Medulla oblongata (tissue), 1 donor: ENCODE data around the gene PIM3.

ENCODE experiments used
- DNase-seq: peaks from one replicate; pipeline ENCODE4 v3.0.0-alpha.2; 2015; ENCODE audit errors: extremely low spot score

Gene PIM3

DNA sequence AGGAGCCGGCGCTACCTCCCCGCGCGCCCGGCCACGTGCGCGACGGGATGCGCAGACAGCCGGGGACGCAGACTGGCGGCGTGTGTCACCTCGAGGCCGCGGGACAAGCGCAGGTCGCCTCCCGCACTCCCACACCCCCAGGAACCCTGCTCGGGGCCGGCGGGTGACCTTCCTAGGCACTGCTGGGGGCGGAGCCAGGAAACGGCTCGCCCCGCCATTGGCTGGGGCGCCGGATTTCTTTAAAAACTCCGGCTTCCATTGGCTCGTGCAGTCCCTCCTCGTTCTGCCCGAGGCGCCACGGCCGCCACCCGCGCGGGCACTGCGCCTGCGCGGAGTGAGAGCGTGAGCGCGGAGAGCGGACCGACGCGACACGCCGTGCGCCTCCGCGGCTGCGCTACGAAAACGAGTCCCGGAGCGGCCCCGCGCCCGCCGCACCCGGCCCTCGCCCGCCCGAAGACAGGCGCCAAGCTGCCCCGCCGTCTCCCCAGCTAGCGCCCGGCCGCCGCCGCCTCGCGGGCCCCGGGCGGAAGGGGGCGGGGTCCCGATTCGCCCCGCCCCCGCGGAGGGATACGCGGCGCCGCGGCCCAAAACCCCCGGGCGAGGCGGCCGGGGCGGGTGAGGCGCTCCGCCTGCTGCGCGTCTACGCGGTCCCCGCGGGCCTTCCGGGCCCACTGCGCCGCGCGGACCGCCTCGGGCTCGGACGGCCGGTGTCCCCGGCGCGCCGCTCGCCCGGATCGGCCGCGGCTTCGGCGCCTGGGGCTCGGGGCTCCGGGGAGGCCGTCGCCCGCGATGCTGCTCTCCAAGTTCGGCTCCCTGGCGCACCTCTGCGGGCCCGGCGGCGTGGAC is at the start of gene PIM3:
PIM3 (plus strand) TSS at position 614 of the 846 bp plus-strand sequence; CDS start at position 790, 176 bp downstream.
- peak; percentile 98 for DNase-seq

GRCh38 chr22:49911881-49912625 is 48.5 kb upstream of the PIM3 start:
- DNase-seq: no peak

GRCh38 chr22:49913026-49913425 is 47.5 kb upstream of the PIM3 start:
- no peak for DNase-seq

- DNase-seq: no peak
These were observed 47.1 kb upstream of the PIM3 start for GRCh38 chr22:49913446-49913845.

- DNase-seq: no peak
These were observed 46.3 kb upstream of the PIM3 start for GRCh38 chr22:49914256-49914655.

DNA sequence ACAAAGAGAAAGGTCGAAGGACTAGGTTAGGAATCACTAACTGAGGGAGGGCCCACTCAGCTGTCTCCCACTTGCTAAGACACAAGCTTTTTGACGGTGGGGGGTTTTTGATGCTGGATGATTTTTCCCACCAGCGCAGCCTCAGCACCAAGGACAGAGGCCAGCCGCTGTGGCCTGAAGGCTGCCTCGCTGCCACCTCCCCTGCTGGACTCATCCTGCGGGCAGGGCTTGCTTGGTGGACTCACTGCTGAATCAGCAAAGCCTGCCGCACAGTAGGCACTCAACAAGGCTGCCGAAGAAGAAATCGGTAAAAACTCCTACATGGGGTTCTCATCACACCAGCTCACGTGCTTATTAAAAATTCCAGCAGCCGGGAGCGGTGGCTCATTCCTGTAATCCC is 45.0 kb upstream of the PIM3 start:
- no peak for DNase-seq

GRCh38 chr22:49916831-49917230 is 43.7 kb upstream of the PIM3 start:
- DNase-seq: no peak

- peak; percentile 98 for DNase-seq
These were observed 42.3 kb upstream of the PIM3 start, which contains the start of the genes ALG12 and CRELD2 for GRCh38 chr22:49917974-49918910. TSS of gene ALG12 (minus strand) at chr22:49918438. CDS start at chr22:49913765, 4,673 bp downstream. TSS of gene CRELD2 (plus strand) at chr22:49918634. CDS start at chr22:49918770, 136 bp downstream.

GRCh38 chr22:49918911-49919881 is 41.4 kb upstream of the PIM3 start:
- DNase-seq: no peak

DNA sequence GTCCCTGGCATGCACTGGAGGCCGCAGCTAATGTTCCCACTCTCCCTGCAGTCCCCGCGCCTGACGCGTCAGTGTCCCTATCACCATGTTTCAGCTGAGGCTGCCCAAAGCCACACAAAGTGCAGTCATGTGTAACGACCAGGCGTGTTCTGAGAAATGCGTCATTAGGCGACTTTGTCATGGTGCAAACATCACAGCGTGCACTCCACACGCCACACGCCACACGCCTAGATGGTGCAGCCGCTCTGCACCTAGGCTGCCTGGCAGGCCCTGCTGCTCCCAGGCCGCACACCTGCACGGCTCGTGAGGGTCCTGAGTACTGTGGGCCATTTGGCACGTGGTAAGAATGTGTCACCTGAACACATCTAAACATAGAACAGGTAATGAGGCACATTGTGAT is 39.7 kb upstream of the PIM3 start:
- no peak for DNase-seq

- DNase-seq: no peak
These were observed 38.9 kb upstream of the PIM3 start for GRCh38 chr22:49921508-49922278.

DNA sequence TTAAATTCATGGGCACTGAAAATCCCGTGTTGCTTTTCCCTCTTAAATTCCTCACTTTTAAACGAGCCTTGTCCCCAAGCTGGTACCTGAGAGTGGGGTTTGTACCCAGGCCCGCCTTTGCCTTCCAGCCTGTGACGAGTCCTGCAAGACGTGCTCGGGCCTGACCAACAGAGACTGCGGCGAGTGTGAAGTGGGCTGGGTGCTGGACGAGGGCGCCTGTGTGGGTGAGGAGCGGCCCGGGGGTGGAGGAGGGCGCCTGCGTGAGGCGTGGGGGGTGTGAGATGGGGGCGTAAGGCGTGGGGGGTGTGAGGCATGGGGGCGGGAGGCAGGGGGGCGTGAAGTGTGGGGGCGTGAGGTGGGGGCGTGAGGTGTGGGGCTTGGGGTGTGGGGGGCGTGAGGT is 38.1 kb upstream of the PIM3 start:
- no peak for DNase-seq

DNA sequence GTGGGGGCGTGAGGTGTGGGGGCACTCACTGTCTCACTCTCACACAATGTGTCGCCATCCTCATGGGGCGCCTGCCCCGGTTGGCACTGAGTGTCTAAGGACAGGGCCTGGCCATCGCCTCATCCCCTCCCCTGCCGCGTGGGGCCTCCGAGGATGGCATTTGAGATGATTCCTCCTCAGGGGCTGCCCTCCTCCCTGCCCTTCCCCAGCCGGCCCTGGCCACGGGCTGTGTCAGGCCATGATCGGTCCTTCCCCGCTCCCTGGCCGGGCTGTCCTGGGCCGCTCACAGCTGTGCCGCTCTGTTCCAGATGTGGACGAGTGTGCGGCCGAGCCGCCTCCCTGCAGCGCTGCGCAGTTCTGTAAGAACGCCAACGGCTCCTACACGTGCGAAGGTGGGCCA is 37.6 kb upstream of the PIM3 start:
- DNase-seq: no peak

GRCh38 chr22:49923445-49923844 is 37.1 kb upstream of the PIM3 start:
- DNase-seq: no peak

DNA sequence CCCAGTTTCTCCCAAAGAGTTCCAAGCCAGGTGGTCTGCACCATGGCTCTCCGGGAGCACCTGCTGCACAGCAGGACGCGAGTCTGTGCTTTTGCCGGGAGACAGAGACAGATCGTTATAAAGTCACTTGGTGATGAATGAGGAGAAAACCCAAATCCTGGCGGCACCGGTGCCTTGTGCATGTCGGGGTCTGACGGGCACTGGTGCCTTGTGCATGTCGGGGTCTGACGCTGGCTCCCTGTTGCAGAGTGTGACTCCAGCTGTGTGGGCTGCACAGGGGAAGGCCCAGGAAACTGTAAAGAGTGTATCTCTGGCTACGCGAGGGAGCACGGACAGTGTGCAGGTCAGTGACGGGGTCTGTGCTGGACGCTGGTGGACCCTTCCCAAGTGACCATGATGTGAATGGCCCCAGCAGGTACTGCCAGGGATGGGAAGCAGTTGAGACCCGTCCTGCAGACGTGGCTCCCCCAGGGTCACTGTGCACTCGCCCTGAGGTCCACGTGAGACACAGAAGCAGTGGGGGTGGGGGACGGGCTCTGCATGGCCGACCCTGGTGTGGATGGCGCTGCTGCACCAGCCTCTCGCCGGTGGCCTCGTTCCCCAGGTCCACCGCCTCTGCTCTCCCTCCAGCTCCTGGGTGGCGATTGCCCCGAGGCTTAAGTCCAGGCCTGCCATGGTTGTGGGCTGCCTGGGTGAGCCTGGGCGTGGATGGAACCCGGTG is 36.3 kb upstream of the PIM3 start:
- no peak for DNase-seq

- no peak for DNase-seq
These were observed 34.9 kb upstream of the PIM3 start for GRCh38 chr22:49925525-49926128.

DNA sequence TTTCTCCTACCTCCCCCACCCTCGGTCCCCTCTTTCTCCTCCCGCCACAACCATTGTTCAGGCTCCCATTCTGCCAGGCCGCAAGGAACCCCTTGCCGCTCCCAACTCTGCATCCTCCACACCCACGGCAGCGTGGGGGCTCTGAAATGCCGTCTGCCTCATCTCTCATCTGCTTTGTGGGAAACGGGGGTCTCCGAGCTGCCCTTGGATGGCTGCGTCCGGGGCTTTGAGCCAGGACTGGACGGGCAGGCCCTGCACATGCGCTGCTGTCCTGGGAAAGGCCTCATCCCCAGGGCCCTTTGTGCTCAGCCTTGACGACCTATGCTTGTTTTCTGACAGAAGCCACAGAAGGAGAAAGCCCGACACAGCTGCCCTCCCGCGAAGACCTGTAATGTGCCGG is 33.7 kb upstream of the PIM3 start:
- no peak for DNase-seq

DNA sequence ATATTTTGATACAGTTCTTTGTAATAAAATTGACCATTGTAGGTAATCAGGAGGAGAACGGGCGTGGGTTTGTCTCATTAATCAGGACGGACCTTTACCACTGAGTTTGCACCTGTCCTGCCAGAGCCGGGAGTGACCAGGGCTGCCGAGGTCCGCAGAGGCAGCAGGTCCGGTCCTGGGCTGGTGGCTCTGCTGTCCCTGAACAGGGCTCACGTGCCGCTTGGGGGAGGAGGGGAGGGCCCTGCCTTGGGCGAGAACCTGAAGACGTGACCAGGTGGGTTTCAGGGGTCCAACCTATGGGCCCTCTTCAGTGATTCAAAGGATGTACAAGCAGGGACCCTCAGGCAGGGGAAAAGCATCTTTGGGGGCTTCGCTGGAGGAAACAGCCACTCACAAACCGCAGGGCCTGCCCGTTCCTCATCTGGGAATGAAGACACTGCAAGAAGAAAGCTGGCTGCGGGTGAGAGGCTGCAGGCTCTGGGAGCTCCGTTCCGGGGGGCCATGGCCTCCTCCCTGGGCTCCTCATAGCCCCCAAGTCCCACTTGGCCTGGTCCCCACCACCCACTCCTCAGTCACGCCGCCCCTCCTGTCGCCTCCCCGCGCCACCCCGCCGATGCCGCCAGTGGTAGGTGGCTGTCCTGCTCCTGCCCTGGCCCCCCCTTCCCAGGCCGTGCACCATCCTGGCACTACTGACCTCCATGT is 32.9 kb upstream of the PIM3 start:
- DNase-seq: no peak
